SU-DHL-6 (cell line): Measurements from ENCODE around the gene GLI2.

ENCODE experiments used
- EZH2phosphoT487 ChIP-seq: fragments of 200-600 bp; sonication (generic), shearing (Covaris generic); conservative IDR thresholded peaks from 2 replicates; pipeline ENCODE4 v1.6.1; 2018; ENCODE audit warnings: mild to moderate bottlenecking, antibody characterized with exemption, low read length, moderate library complexity, mixed read lengths
- TF ChIP-seq, protein P1 (sequence below): fragments of 200-600 bp; sonication (generic); IDR thresholded peaks from one replicate; pipeline ENCODE4 v1.5.1; 2017; ENCODE audit warnings: antibody characterized with exemption, mild to moderate bottlenecking, low read length, moderate library complexity; ENCODE audit not compliant: insufficient read depth, poor library complexity, severe bottlenecking

DNA sequence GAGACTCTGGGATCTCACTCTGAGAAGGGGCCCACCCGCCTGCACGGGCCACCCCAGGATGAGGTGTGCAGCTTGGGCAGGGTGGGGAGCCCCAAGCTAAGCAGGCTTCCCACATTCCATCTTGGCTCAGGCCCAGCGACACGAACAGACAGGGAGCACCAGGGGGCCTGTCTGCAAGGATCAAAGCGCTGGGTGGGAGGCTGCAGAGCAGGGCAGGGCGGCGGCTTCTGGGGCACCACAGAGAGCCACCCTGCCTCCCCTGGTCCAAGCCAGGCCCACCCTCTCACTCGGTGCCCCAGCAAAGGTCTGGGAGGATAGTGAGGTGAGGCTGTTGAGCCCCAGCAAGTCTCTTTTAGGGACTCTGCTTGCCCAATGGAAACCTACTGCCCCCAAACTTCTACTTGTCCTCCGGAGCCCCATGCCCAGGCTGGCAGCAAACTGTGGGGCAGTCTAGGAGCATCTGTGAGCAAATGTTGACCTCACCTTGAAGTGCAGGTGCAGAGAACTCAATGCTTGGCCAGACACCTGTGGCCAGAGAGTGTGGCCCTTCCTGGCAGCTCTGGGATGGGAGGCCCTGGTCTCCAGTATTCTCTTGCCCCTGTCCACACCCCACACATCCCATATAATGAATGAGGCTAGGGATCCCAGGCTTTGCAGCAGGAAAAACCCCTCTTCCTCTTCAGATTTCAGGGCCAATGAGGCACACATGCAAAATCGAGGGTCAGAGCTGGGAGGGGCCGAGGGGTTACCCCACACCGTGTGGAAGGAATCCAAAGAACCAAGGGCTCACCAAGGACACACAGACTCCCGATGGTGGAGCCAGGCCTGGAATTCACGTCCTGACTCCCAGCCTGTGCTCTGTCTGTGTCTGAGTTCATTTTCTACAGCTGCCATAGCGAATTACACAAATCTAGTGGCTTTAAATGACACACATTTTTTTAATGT is 18.8 kb upstream of the GLI2 start:
- TF ChIP-seq, protein P1, sequence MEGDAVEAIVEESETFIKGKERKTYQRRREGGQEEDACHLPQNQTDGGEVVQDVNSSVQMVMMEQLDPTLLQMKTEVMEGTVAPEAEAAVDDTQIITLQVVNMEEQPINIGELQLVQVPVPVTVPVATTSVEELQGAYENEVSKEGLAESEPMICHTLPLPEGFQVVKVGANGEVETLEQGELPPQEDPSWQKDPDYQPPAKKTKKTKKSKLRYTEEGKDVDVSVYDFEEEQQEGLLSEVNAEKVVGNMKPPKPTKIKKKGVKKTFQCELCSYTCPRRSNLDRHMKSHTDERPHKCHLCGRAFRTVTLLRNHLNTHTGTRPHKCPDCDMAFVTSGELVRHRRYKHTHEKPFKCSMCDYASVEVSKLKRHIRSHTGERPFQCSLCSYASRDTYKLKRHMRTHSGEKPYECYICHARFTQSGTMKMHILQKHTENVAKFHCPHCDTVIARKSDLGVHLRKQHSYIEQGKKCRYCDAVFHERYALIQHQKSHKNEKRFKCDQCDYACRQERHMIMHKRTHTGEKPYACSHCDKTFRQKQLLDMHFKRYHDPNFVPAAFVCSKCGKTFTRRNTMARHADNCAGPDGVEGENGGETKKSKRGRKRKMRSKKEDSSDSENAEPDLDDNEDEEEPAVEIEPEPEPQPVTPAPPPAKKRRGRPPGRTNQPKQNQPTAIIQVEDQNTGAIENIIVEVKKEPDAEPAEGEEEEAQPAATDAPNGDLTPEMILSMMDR = no peak
- TF ChIP-seq EZH2phosphoT487 = no peak
